HEK293T (cell line): ENCODE measurements around the gene LIMD2.

ENCODE experiments used
- ARNT ChIP-seq: fragments of 450-650 bp; IDR thresholded peaks from 2 replicates; pipeline ENCODE4 v1.6.1; 2017; ENCODE audit warnings: mild to moderate bottlenecking
- BHLHE40 ChIP-seq: fragments of 450-650 bp; IDR thresholded peaks from 2 replicates; pipeline ENCODE4 v1.6.1; 2016; ENCODE audit warnings: mild to moderate bottlenecking, moderate library complexity, borderline replicate concordance
- ELF4 ChIP-seq: fragments of 450-650 bp; IDR thresholded peaks from 2 replicates; pipeline ENCODE4 v1.6.1; 2017; ENCODE audit warnings: antibody characterized with exemption
- FOXK2 ChIP-seq: fragments of 450-650 bp; IDR thresholded peaks from 2 replicates; pipeline ENCODE4 v1.6.1; 2016; ENCODE audit warnings: mild to moderate bottlenecking
- FOXM1 ChIP-seq: fragments of 450-650 bp; IDR thresholded peaks from 2 replicates; pipeline ENCODE4 v1.6.1; 2017; ENCODE audit warnings: mild to moderate bottlenecking, borderline replicate concordance
- HDGF ChIP-seq: fragments of 450-650 bp; IDR thresholded peaks from 2 replicates; pipeline ENCODE4 v1.6.1; 2017; ENCODE audit warnings: antibody characterized with exemption, borderline replicate concordance
- LEF1 ChIP-seq: fragments of 450-650 bp; IDR thresholded peaks from 2 replicates; pipeline ENCODE4 v1.6.1; 2017; ENCODE audit warnings: mild to moderate bottlenecking, borderline replicate concordance
- NFRKB ChIP-seq: fragments of 450-650 bp; IDR thresholded peaks from 2 replicates; pipeline ENCODE4 v1.6.1; 2016; ENCODE audit warnings: mild to moderate bottlenecking, moderate library complexity
- SP1 ChIP-seq: fragments of 450-650 bp; IDR thresholded peaks from 2 replicates; pipeline ENCODE4 v1.6.1; 2017
- ZNF384 ChIP-seq: fragments of 450-650 bp; IDR thresholded peaks from 2 replicates; pipeline ENCODE4 v1.6.1; 2016

DNA sequence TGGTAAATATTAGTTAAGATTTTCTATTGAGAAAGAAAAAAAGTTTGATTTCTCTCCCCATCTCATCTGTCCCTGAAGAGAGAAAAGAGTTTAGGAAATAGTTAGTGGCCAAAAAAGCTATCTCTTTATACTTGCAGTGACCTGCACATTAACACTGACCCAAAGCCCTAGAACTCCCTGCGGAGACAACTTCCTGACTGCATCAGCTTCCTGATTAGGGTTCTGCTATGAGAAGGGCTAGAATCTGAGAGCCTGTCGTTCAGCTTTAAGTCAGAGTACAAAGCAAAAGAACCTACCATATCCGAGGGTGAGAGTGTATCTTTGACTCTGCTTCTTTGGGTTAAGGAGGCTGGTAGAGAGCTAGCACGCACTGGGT is 24.7 kb downstream of the LIMD2 start:
- TF ChIP-seq NFRKB (no peak), SP1 (no peak), ARNT (no peak), FOXM1 (no peak), LEF1 (no peak), HDGF (no peak), ELF4 (no peak), ZNF384 (no peak), BHLHE40 (no peak), FOXK2 (no peak)
